ENCODE data around the gene ATP5ME.
"Not testable (repeated sequence)": the region's sequence is repeated elsewhere in the genome, so short reads cannot be mapped to it uniquely, and the experiment has no call there.

ATP5ME gene

DNA sequence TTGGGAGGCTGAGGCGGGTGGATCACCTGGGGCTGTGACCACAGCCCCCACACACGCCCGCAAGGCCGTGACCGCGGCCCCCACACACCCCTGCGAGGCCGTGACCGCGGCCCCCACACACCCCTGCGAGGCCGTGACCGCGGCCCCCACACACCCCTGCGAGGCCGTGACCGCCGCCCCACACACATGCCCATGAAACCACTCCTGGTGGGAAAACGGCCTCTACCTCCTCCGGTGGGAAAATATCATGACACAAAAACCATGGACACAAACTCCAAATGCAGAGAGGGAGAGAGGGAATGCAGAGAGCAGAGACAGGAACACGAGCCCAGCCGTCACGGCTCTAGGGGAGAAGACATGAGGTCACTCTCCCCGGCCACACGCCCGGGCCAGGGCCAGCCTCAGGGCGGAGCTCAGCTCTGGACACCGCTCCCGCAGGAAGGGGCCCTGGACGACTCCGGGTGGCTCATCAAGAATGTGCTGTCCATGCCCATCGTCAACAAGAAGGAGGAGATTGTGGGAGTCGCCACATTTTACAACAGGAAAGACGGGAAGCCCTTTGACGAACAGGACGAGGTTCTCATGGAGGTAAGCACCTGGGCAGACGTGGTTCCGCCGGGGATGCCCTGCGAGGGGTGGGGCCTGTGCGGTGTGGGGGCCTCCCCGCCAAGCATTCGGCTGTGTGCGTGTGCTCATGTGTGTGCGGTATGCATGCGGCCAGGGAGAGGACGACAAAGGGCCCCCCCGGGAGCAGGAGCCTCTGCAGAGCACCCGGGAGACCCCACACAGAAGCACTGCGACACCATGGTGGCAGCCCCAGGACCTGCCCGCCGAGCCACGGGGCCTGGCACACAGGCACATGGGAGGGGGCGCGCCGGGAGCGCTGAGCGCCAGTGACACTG is 17.4 kb downstream of the ATP5ME start:
- DNase-seq (ENCODE audit: low spot score) (no peak), FAIRE-seq (no peak)

DNA sequence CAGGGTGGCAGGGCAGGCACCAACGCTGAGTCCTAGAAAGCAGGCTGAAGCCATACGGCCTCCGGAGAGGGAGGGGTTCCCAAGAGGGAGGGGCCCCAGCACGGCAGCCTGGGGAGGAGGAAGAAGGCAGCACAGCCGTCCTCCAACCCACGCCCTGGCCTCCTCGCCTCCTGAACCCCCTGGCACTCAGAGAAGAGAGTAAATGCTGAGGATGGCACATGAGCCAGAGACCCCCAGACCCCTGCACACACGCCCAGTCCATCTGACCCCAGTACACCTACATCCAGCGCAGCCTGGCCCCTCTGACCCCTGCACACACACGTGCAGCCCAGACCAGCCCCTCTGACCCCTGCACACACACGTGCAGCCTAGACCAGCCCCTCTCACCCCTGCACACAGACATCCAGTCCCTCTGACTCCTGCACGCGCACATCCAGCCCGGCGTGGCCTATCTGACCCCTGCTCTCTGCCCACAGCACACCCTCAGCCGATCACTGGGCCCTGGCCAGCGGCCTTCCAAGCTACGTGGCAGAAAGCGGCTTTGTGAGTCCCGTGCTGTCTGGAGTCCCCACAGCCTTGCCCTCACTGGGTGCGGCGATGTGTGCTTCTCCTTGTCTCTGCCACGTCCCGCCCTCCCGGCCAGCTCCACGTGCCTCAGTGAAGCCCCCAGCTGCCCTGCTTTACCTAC is 18.5 kb downstream of the ATP5ME start:
- DNase-seq (ENCODE audit: low spot score) (no peak), FAIRE-seq (no peak)

DNA sequence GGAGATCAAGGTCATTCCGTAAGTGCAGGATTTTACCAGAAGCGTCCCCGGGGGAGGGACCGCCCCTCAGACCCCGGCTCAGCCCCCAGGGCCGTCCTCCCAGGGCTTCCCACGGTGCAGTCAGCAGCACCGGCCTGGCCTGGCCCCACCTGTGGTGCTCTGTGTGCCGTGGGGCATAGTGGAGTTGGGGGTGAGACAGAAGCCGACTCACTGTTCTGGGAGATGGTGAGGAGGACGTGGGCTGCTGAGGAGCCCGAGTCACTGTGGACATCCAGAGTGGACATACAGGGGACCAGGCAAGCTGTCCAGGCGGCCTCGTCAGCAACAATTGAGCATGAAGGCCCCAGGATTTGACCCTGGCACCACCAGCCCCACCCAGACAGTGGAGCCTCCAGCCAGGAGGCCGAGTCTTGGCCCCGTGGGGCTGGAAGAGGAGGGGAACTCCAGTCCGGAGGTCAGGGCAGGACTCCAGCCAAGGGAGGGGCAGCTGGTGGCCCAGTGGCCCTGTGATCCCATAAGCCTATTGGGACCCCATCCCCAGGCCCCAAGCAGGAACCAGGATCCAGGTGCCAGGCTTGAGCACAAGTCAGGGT is 19.1 kb downstream of the ATP5ME start:
- FAIRE-seq (no peak), DNase-seq (ENCODE audit: low spot score) (no peak)

DNA sequence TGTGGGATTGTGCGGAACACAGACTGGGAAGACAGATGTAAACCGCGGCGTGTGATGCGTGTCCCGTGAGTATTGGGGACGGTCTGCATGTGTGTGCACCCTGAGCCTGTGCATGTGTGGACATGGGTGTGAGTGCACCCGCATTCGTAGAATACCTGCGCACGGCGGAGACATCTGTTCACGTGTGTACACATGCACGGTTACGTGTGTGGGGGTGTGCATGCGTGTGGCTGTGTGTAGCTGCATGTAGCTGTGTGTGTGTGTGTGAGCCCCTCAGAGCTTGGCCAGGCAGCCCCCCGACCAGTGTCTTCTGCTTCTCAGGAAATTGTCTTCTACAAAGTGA is 19.6 kb downstream of the ATP5ME start:
- DNase-seq (ENCODE audit: low spot score) = no peak
- no peak for FAIRE-seq

DNA sequence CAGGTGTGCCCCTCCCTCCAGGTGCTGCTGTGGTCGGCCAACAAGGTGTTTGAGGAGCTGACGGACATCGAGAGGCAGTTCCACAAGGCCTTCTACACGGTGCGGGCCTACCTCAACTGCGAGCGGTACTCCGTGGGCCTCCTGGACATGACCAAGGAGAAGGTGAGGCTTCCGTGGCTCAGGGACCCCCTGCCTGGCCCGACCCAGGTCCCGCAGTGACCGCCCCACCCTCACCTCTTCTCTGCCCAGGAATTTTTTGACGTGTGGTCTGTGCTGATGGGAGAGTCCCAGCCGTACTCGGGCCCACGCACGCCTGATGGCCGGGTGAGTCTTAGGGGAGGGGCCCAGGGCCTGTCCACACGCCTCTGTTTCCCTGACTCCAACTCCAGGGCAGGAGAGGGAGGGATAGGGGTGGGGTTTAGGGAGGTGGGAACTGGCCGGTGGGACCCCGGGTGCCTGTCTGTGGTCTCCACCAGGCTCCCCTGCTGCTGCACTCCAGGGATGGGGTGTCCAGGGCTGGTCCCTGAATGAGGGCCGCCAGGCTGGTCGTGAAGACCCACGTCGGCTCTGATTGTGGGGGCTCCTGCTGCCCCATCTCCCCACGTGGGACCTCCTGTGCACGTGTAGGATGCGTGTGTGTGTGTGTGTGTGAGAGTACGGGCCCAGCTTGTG is 20.1 kb downstream of the ATP5ME start:
- no peak for DNase-seq (ENCODE audit: low spot score)
- no peak for FAIRE-seq

DNA sequence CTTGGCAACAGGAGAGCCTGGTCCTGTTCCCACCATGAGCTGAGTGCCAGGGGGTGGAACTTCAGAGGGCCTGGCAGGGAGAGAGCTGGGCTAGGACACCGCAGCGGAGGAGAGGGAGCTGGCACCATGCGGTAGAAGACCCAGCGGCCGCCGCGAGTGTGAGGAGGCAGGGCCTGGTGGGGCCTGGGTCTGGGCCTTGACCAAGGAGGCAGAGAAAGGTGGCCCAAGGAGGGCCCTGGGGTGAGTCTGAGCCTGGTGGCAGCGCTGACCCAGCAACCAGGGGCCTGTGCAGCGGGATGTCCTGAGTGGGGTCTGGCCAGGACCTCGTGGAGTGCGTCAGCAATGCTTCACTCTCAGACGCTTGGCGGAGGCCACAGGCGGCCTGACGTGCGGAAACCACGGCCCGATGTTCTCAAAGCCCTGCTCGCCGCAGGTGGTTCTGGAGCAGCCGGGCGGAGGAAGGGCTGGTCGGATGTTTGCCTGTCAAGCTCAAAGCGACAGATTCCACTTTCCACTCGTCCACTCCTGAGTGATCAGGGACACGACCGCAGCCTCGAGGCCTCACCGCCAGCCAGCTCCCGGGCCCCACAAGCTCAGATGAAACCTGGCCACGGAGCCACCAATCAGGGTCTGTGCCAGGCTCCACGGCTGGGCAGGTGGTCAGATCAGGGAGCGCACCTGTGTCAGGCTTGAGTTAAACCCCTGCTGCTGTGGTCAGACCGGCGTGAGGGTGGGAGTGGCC is 20.8 kb downstream of the ATP5ME start:
- FAIRE-seq = no peak
- DNase-seq (ENCODE audit: low spot score) = no peak

DNA sequence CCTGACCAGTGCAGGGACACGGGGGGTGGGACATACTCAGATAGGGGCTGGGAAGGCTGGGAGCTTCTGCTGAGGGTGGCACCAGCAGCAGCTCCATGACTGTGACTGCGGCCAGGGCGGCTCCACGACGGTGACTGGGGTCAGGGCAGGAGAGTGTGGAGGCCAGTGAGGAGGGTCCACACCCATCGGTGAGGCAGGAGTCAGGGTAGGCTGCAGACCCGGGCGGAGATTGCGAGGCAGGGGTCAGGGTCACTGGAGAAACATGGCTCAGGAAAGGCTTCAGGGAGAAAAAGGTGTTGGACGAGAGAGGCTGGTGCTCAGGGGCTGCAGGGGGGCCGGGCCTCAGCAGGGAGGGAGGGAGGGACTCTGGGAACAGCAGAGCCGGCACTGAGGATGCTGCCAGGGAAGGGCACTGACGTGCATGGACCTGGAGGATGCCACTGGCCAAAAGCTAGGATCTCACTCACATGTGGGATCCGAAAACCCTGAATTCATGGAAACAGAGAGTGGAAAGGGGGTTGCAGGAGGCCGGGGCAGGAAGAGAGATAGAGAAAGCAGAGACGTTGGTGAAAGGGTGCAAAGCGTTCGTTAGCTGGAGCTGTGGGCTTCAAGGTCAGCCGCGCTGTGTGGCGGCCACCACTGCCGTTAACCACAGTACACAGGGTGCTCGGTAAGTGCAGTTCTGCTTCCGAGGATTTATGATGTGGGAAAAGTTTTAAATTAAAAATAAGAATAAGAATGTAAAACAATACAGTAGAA is 22.0 kb downstream of the ATP5ME start:
- DNase-seq (ENCODE audit: low spot score) (no peak), FAIRE-seq (no peak)

DNA sequence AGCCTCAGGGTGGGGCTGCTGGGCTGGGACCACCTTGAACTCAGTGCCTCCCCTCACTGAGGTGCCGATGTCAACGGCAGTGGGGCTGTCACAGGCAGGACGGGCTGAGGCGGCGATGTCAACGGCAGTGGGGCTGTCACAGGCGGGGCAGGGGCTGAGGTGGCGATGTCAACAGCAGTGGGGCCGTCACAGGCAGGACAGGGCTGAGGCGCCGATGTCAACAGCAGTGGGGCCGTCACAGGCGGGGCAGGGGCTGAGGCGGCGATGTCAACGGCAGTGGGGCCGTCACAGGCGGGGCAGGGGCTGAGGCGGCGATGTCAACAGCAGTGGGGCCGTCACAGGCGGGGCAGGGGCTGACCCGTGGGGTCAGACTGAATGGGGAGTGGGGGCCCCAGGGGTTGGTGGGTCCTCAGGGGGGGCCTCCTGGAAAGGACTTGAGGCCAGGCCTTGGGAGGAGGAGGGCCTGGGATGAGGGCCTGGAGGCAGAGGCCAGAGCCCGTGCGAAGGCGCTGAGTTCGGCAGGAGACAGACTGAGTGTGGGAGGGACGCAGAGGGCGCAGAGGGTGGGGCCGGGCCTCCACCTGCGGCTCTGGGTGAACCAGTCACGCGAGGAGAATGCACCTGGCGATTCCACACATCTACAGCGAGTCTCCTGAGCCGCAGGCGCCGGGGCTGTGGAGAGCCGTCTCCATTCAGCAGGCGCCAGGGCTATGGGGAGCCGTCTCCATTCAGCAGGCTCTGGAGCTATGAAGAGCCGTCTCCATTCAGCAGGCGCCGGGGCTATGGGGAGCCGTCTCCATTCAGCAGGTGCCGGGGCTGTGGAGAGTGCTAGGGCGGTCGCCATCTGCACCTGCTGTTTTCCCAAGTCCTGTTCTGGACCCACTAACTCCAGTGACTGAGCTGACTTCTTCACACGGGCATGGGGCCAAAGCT is 22.9 kb downstream of the ATP5ME start:
- FAIRE-seq (no peak), DNase-seq (ENCODE audit: low spot score) (no peak)

DNA sequence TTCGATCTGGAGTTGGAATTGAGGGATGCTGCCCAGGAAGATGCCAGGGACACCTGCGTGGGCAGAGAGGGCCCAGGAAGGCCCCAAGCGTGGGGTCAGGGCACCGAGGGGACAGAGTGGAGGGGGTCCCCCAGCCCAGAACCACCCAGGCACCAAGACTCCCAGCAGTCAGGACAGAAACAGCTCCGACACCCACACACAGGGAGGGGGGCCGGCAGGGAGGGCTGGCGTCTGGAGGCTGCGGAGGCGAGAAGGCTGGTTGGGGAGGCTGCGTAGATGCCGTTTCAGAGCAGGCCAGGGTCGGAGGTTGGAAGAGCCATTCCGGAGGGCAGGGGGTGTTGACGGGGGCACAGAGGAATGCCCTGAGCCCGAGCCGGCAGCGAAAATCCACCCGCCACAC is 23.6 kb downstream of the ATP5ME start:
- FAIRE-seq (no peak), DNase-seq (ENCODE audit: low spot score) (no peak)

DNA sequence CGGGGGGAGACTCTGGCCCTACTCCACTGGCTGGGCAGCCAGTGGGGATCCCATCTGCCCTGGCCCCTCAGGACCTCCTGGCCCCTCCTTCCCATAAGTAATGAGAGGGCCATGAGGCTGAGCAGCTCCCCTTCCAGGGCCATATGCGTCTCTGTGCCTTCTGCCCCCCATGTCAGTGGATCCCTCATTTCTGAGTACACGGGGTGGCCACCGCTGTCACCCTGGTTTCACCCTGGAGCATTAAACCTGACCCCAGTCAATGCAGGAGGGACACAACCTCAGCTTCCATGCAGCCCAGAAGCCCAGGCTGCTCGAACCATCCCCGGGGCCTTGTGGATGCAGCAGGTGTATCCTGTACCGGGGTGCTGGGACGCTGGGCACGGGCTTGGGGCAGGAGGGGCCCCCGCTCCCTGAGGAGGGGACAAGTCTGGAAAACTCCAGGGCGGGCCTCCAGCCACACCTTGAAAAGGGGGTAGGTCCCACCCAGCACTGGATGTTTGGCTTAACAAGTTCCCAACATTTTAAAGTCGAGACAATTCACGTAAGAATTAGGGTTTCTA is 24.2 kb downstream of the ATP5ME start:
- DNase-seq (ENCODE audit: low spot score) (no peak), FAIRE-seq (no peak)

DNA sequence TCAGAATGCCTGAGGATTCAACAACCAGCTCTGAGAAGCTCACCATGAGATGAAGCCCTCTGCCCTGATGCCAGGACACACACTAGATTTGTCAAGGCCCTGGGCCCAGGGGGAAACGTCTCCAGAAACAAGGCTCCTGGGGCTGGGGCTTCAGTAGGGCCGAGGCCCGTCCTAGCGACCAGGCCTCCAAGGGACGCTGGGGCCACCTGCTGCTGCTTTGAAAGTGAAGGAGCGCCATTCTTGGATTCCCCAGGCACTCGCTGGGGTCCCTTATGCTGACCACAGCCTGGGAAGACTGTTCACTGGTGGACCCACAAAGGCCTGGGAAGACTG is 24.8 kb downstream of the ATP5ME start:
- DNase-seq (ENCODE audit: low spot score) (no peak), FAIRE-seq (no peak)

DNA sequence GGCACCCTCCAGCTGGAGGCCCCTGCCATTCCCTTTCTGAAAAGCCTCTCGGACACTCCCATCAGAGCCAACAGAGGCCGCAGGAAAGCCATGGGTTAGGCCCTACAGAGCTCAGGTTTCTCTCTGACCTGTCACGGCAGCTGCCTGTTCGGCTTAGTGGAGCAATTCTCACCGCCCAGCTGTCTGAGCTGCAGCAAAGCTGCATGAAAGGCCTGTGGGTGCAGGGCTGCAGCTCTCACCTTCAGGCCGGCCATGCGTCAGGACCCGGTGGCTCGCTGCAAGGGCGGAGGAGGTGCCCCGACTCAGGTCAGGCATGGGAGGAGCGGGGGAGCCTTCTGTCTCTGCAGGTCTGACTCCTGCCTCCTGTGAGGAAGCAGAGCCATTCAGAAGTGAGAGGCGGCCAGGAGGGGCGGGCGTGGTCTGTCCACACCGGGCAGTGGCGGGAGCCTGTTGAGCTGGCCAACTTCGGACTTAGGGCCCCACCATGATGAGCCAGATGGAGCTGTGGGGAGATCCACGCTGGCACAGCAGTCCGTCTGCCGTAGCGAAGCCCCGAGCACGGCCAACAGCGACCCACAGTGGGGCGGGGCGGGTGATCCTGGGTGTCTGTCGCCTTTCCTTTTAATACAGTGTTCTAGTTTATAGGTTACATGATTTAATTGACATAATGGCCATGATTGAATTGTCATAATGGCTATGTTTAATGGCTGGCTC is 25.3 kb downstream of the ATP5ME start:
- DNase-seq (ENCODE audit: low spot score) (no peak), FAIRE-seq (no peak)

DNA sequence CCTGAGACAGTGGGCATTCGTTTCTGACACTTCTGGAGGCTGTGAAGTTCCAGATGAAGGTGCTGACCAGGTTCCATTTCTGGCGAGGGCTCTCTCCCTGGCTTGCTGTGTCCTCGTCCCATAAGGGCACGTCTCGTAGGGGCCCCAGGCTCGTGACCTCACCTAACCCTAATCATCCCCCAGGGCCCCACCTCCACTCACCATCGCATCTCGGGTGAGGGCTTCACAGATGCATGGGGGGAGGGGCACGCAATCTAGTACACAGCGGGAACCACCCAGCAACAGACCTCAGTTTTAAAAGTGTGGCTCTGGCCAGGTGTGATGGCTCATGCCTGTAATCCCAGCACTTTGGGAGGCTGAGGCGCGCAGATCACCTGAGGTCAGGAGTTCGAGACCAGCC is 26.6 kb downstream of the ATP5ME start:
- no peak for FAIRE-seq
- DNase-seq (ENCODE audit: low spot score) = no peak

DNA sequence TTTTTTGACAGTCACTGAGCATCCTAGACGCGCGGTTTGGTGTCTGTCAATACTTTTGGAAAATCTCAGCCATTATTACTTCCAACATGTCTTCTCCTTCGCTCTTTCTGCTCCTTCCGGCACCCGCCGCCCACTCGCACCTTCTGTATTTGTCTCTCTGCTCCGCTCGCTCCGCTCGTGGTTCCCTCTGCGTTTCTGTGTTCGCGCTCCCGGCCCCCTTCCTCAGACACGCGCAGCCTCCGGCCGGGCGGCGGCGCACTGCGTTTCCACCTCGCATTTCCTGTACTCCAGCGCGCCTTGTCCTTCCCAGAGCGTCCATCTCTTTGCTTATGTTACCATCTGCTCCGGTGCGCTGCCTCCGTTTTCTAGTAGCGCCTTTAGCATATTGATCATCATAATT is 27.6 kb downstream of the ATP5ME start:
- DNase-seq (ENCODE audit: low spot score) = no peak
- FAIRE-seq = no peak

DNA sequence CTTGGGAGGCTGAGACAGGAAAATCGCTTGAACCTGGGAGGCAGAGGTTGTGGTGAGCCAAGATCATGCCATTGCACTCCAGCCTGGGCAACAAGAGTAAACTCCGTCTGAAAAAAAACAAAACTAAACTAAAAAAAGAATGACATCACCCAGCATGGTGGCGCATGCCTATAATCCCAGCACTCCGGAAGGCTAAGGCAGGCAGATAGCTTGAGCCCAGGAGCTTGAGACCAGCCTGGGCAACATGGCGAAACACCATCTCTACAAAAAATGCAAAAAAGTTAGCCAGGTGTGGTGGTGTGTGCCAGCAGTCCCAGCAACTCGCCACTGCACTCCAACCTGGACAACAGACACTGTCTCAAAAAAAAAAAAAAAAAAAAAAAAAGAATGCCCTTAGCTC is 31.7 kb downstream of the ATP5ME start:
- DNase-seq (ENCODE audit: low spot score); FAIRE-seq: not testable (repeated sequence)

DNA sequence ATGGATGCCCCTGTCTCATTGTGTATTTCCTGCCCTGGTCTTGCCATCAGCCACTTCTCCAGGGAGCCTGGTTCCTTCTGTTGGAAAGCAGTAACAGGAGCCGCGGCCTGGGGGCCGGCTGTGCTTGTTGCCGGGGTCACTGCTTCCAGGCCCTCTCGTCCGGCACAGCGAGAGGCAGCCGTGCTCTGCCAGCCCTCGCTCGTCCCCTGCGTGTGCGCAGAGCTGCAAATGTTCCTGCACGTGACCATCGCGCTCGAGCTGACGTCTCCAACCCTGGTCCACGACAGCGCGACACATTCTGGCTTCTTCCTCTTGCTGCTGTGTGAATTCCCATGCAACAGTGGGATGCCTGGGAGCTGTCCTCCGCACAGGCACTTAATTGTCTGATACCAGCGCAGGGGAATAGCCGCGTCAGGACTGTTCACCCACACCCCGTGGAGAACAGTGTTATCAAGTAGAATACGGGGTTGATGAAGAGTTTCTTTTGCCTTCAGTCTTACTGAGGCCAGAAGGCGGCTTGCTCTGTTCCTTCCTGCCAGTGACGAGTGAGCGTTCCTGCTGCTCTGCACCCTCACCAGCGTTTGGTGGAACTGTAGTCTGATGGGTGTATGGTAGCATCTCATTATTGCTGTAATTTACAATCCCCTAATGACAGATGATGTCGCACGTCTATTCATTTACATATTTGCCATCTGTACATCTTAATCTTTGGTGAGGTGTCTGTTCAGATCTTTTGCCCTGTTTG is 36.4 kb downstream of the ATP5ME start:
- FAIRE-seq (no peak), DNase-seq (ENCODE audit: low spot score) (no peak)

DNA sequence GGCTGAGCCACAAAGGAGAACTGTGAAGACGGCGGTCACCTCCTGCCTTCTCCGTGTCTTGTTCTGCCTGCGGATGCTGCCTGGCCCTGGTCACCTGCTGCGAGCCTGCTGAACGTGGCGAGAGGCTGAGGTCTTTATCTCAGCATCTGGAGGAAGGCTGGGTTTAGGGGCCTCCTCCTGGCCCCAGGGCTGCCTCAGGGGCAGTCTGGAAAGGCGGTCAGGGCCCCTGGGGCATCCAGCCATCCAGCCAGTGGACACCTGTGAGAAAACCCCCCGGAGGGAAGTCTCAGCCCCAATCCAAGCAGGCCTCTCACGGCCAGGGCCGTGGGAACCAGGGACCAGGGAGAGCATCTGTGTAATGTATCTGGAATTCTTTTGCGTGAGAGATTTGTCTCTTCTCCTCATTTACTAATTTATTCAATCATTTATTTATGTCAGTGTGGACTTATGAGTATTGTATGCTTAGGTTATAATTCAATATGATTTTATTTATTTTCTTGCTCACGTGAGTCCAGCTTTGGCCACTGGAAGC is 37.4 kb downstream of the ATP5ME start:
- DNase-seq (ENCODE audit: low spot score) = no peak
- no peak for FAIRE-seq

All from urothelium cell line (cell line).